Endodermal cell (in vitro differentiated cells): ENCODE data around the gene ATE1. TPM values are rescaled to one million over a fixed set of nuclear protein-coding genes. Genes with fewer than 3 reads are reported as not detected.

Experiments
- DNase-seq: peaks from one replicate; pipeline ENCODE4 v3.0.0-alpha.2; 2017
- H3K27ac ChIP-seq: 2 replicates; pipeline ENCODE4 v1.5.1; 2013; ENCODE audit warnings: mild to moderate bottlenecking, low read depth, low read length, moderate library complexity
- H3K27me3 ChIP-seq: 2 replicates; pipeline ENCODE4 v1.6.1; 2013; ENCODE audit warnings: mild to moderate bottlenecking, low read length, moderate library complexity; ENCODE audit not compliant: insufficient read depth, control insufficient read depth, poor library complexity, severe bottlenecking
- H3K36me3 ChIP-seq: 2 replicates; pipeline ENCODE4 v1.7.0; 2013; ENCODE audit warnings: mild to moderate bottlenecking, low read length, moderate library complexity; ENCODE audit not compliant: control insufficient read depth, insufficient read depth
- H3K4me1 ChIP-seq: one replicate; pipeline ENCODE4 v1.7.0; 2013; ENCODE audit warnings: low read length; ENCODE audit not compliant: control insufficient read depth, insufficient read depth
- H3K4me3 ChIP-seq: 2 replicates; pipeline ENCODE4 v1.5.1; 2013; ENCODE audit warnings: mild to moderate bottlenecking, low read length, moderate library complexity
- H3K9ac ChIP-seq: 2 replicates; pipeline ENCODE4 v1.6.1; 2013; ENCODE audit warnings: mild to moderate bottlenecking, low read length, moderate library complexity; ENCODE audit not compliant: poor library complexity, severe bottlenecking; ENCODE audit errors: extremely low read depth
- H3K9me3 ChIP-seq: 2 replicates; pipeline ENCODE4 v1.6.1; 2013; ENCODE audit warnings: mild to moderate bottlenecking, low read length, moderate library complexity; ENCODE audit not compliant: control insufficient read depth
- H3K27ac Mint-ChIP-seq: 2 replicates; pipeline ENCODE4 v1.8.0; 2020; ENCODE audit warnings: mixed read lengths
- H3K27me3 Mint-ChIP-seq: 2 replicates; pipeline ENCODE4 v1.8.0; 2021; ENCODE audit warnings: mild to moderate bottlenecking, mixed read lengths; ENCODE audit not compliant: insufficient read depth
- H3K36me3 Mint-ChIP-seq: 2 replicates; pipeline ENCODE4 v1.8.0; 2020; ENCODE audit warnings: low read depth, mixed read lengths
- H3K4me1 Mint-ChIP-seq: 2 replicates; pipeline ENCODE4 v1.8.0; 2020; ENCODE audit warnings: mixed read lengths
- H3K4me3 Mint-ChIP-seq: 2 replicates; pipeline ENCODE4 v1.8.0; 2020; ENCODE audit warnings: mild to moderate bottlenecking, moderate library complexity, mixed read lengths
- H3K9me3 Mint-ChIP-seq: 2 replicates; pipeline ENCODE4 v1.8.0; 2020; ENCODE audit warnings: mild to moderate bottlenecking, mixed read lengths
- WGBS, 2 experiments: methylation state at CpG; one replicate each; pipeline versions ENCODE4 v1.1.5 to v1.1.7; 2013; ENCODE audit warnings: missing lambda C conversion rate in 2 of 2, mixed read lengths in 1 of 2; ENCODE audit not compliant: insufficient coverage in 1 of 2, insufficient read length in 1 of 2; 5-methylcytosine and 5-hydroxymethylcytosine counted together
- total RNA-seq, 2 donors: library from RNA; stranded (reverse); fragmentation: NEBNext Ultra II Directional in 1 of 2; extraction: Animal tissue kit (Norgen Biotek cat#: 25700) in 1 of 2; gene quantifications; 2 replicates in 1 of 2; 3 replicates in 1 of 2; pipeline ENCODE4 v1.2.1, GENCODE V29; 2021
- TF ChIP-seq, protein P1 (sequence below): fragments of 200-600 bp; sonication (generic); conservative IDR thresholded peaks from 2 replicates; pipeline ENCODE4 v1.5.0; 2021; ENCODE audit warnings: antibody characterized with exemption, mild to moderate bottlenecking

ATE1 gene
- total RNA-seq, 2 donors from 2014 or later, result 31.2 to 32.2 TPM

DNA sequence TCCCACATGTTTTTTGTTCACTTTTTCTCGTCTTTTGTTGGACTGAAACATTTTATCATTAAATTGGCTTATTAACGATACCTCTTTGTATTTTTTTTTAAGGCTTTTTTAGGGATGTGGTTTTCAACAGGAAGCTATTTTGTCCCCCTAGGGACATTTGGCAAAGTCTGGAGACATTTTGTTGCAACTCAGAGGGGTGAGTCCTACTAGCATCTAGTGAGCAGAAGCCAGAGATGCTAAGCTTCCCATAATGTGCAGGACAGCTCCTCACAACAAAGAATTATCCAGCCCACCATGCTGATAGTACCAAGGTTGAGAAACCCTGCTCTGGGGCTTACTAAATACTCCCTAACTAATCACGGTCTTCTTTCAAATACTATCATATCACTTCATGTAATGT, 63.2 kb downstream of the ATE1 start:
- Histone ChIP-seq H3K9me3 (peaks cover 14% of the 10 kb centered on the region), H3K27me3 (no peaks in the 10 kb centered on the region), H3K9ac (no peak overlapping the region), H3K27ac (no peak overlapping the region), H3K4me3 (no peak overlapping the region), H3K36me3 (peaks cover 50% of the 10 kb centered on the region), H3K4me1 (no peaks in the 10 kb centered on the region)
- Mint-ChIP-seq H3K27ac (no peak overlapping the region), H3K4me1 (peaks cover 1% of the 10 kb centered on the region), H3K4me3 (no peak overlapping the region), H3K36me3 (peaks cover 44% of the 10 kb centered on the region), H3K9me3 (peaks cover 9% of the 10 kb centered on the region), H3K27me3 (no peaks in the 10 kb centered on the region)
- TF ChIP-seq, protein P1, sequence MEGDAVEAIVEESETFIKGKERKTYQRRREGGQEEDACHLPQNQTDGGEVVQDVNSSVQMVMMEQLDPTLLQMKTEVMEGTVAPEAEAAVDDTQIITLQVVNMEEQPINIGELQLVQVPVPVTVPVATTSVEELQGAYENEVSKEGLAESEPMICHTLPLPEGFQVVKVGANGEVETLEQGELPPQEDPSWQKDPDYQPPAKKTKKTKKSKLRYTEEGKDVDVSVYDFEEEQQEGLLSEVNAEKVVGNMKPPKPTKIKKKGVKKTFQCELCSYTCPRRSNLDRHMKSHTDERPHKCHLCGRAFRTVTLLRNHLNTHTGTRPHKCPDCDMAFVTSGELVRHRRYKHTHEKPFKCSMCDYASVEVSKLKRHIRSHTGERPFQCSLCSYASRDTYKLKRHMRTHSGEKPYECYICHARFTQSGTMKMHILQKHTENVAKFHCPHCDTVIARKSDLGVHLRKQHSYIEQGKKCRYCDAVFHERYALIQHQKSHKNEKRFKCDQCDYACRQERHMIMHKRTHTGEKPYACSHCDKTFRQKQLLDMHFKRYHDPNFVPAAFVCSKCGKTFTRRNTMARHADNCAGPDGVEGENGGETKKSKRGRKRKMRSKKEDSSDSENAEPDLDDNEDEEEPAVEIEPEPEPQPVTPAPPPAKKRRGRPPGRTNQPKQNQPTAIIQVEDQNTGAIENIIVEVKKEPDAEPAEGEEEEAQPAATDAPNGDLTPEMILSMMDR, result no peak
- WGBS, 2 experiments, result 92 to 100% methylated on average over 2 to 3 of the region's 3 CpGs
- DNase-seq, result no peak

DNA sequence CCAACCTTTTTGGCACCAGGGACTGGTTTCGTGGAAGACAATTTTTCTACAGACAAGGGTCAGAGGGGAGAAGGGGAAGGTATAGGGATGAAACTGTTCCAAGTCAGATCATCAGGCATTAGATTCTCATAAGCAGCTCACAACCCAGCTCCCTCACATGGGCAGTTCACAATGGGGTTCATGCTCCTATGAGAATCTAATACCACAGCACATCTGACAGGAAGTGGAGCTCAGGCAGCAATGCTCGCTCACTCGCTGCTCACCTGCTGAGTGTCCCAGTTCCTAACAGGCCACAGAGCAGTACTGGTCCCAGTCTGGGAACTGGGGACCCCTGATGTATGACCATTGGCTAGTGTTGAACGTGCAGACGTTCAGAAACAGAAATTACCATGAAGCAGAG, 63.7 kb downstream of the ATE1 start:
- Mint-ChIP-seq H3K4me1 (peaks cover 1% of the 10 kb centered on the region), H3K9me3 (peaks cover 9% of the 10 kb centered on the region), H3K27ac (no peak overlapping the region), H3K36me3 (peaks cover 44% of the 10 kb centered on the region), H3K27me3 (no peaks in the 10 kb centered on the region), H3K4me3 (no peak overlapping the region)
- Histone ChIP-seq H3K9ac (no peak overlapping the region), H3K27ac (no peak overlapping the region), H3K36me3 (peaks cover 45% of the 10 kb centered on the region), H3K9me3 (peaks cover 14% of the 10 kb centered on the region), H3K4me1 (no peaks in the 10 kb centered on the region), H3K27me3 (no peaks in the 10 kb centered on the region), H3K4me3 (no peak overlapping the region)
- TF ChIP-seq, protein P1, result no peak
- WGBS, 2 experiments, result 73 to 83% methylated on average over 1 to 5 of the region's 5 CpGs
- no peak for DNase-seq

DNA sequence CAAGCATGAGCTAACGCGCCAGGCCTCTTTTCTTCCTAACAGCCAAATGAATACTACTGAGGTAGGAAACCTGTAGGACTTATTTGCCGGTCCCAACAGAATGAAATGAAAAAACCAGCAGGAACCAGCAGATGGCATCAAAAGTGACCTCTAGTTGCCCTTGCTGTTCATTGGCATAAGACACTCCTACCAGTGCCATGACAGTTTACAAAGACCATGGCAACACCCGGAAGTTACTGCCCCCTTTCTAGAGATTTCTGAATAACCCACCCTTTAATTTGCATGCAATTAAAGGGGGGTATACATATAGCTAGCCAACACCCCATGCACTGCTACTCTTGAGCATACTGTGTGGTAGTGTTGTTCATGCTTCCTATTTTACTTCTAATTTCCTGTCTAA, 65.2 kb downstream of the ATE1 start:
- TF ChIP-seq, protein P1, result no peak
- H3K36me3 ChIP-seq, result peaks cover 37% of the 10 kb centered on the region
- Mint-ChIP-seq H3K36me3 (peaks cover 41% of the 10 kb centered on the region), H3K27ac (no peak overlapping the region), H3K27me3 (no peaks in the 10 kb centered on the region), H3K9me3 (peaks cover 10% of the 10 kb centered on the region), H3K4me3 (no peak overlapping the region), H3K4me1 (peaks cover 1% of the 10 kb centered on the region)
- H3K27me3 ChIP-seq, result no peaks in the 10 kb centered on the region
- H3K9me3 ChIP-seq, result peaks cover 20% of the 10 kb centered on the region
- DNase-seq, result no peak
- no peak overlapping the region for H3K27ac ChIP-seq
- no peaks in the 10 kb centered on the region for H3K4me1 ChIP-seq
- WGBS, 2 experiments, result 95 to 100% methylated on average over 1 to 4 of the region's 4 CpGs
- no peak overlapping the region for H3K9ac ChIP-seq
- H3K4me3 ChIP-seq, result no peak overlapping the region
